Measurements from ENCODE around the gene MRPS12. TPM values are rescaled to one million over a fixed set of nuclear protein-coding genes. Genes with fewer than 3 reads are reported as not detected.

The MRPS12 gene
- total and polyA plus RNA-seq, 2 of the 4 experiments (the other 2 are of a cell fraction), result 26.7 to 75.4 TPM

GRCh38 chr19:38893341-38893771 lies 37.4 kb upstream of the MRPS12 start:
- no peak for ATAC-seq (ENCODE audit: low read depth)
- in situ Hi-C loops (cut with MboI; ENCODE audit: low sequenced_read_pairs) (no loop called here), intact Hi-C loops (cut with micrococcal nuclease) (no loop called here), dilution Hi-C loops (cut with HindIII; ENCODE audit: low sequenced_read_pairs, unreplicated experiment) (no loop called here)
- H3K27me3 ChIP-seq (ENCODE audit: control insufficient read depth, insufficient read depth, low read length), result no peaks in the 10 kb centered on the region
- ChIA-PET CTCF (no interaction called here), POLR2A (ENCODE audit: unreplicated experiment) (no interaction called here)
- H3K4me2 ChIP-seq (ENCODE audit: low read depth, low read length), result no peak overlapping the region
- H3K4ac ChIP-seq (ENCODE audit: low read depth, low read length), result no peak overlapping the region
- WGBS, 2 experiments (ENCODE audit: extremely low coverage in 2 of 2, insufficient read length in 1 of 2), result 86% methylated on average over 7 of the region's 14 CpGs; no CpG with 5 or more reads in 1 of the 2 experiments
- H3K9me3 ChIP-seq (ENCODE audit: control insufficient read depth, insufficient read depth, low read length), result no peaks in the 10 kb centered on the region
- H4K91ac ChIP-seq (ENCODE audit: insufficient read depth, low read depth, low read length), result no peak overlapping the region
- H4K5ac ChIP-seq (ENCODE audit: low read depth, low read length), result no peak overlapping the region
- H2BK15ac ChIP-seq (ENCODE audit: low read depth, low read length), result no peak overlapping the region
- no peak for DNase-seq
- BruUV-seq (replicated peaks), result no TSS peak
- peaks cover 2% of the 10 kb centered on the region; the same call in 1 of the 2 replicates for H3K9me1 ChIP-seq (ENCODE audit: insufficient read depth, low read length)
- H3K27ac ChIP-seq (ENCODE audit: insufficient read depth, low read length), result no peak overlapping the region
- H3K23ac ChIP-seq (ENCODE audit: low read depth, low read length), result no peak overlapping the region
- no peak overlapping the region for H2BK120ac ChIP-seq (ENCODE audit: low read depth, low read length)
- no peak overlapping the region for H2AFZ ChIP-seq (replicated peaks; ENCODE audit: low read length, poor library complexity)
- H3K4me1 ChIP-seq (ENCODE audit: control insufficient read depth, insufficient read depth, low read length), result peaks cover 2% of the 10 kb centered on the region; the same call in 1 of the 2 replicates
- TF ChIP-seq CHD1 (IDR thresholded peaks at IDR 0.05; ENCODE audit: low read depth, low read length), result no peak
- TF ChIP-seq RAD21 (IDR thresholded peaks at IDR 0.05; ENCODE audit: low read length), result no peak
- no peak for TF ChIP-seq BHLHE40 (IDR thresholded peaks at IDR 0.05; ENCODE audit: low read depth, low read length)
- no peak for TF ChIP-seq ELK1 (IDR thresholded peaks at IDR 0.05; ENCODE audit: borderline replicate concordance, low read depth, low read length)
- no peak overlapping the region for H2AK5ac ChIP-seq (ENCODE audit: low read depth, low read length)
- H4K20me1 ChIP-seq (ENCODE audit: insufficient read depth, low read length), result peaks cover 4% of the 10 kb centered on the region; the same call in 1 of the 2 replicates
- H3K18ac ChIP-seq (ENCODE audit: low read depth, low read length), result no peak overlapping the region
- no peak overlapping the region for H2BK20ac ChIP-seq (ENCODE audit: low read depth, low read length)
- H3K36me3 ChIP-seq (ENCODE audit: control insufficient read depth, insufficient read depth, low read length), result peaks cover 21% of the 10 kb centered on the region
- no peak overlapping the region for H2AK9ac ChIP-seq (replicated peaks; ENCODE audit: low read depth, low read length, poor library complexity)
- H3K79me1 ChIP-seq (ENCODE audit: low read depth in 1 of 2, low read length in 2 of 2), result peaks cover 7 to 12% of the 10 kb centered on the region in 2 experiments; a peak in 3 of 4 replicates
- H3K4me3 ChIP-seq (ENCODE audit: insufficient read depth, low read depth, low read length), result no peak overlapping the region
- H4K8ac ChIP-seq (ENCODE audit: low read depth in 2 of 2, low read length in 2 of 2), result no peak overlapping the region
- H3K56ac ChIP-seq (ENCODE audit: extremely low read depth, insufficient read depth, low read length), result no peak overlapping the region
- H3K14ac ChIP-seq (replicated peaks; ENCODE audit: low read depth, low read length), result no peak overlapping the region
- H2BK5ac ChIP-seq (ENCODE audit: low read depth, low read length, poor library complexity, severe bottlenecking), result no peak overlapping the region
- no peak overlapping the region for H3K9ac ChIP-seq (ENCODE audit: low read depth, low read length)
